ENCODE data around the gene LAYN.

Gene LAYN

DNA sequence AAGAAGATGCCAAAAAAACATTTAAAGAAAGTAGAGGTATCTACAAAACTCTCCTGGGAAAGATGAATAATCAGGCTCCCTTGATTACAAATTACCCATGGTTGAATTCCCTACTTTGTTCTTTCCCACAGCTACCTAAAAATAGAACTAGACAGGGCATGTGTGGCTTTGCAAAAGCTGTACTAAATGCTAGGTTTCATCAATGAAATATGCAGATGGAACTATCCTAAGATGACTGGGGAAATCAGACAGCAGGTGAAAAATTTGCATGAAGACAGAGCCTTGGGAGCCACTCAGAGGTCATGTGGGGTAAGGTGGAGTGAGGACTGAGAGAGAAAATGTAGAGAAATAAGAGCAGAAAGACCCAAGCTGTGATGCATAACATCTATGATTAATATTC, 14.7 kb downstream of the LAYN start:
- peak; percentile 51 for DNase-seq (ENCODE audit: low spot score)
- TF ChIP-seq CTCF (conservative IDR thresholded peaks at IDR 0.05; ENCODE audit: low read depth) = no peak
- CTCF ChIA-PET = interaction anchor here (0.6 to 1.5 kb wide), 3 partner anchors 15 to 134 kb away, joined by 3 to 7 read pairs (median 3); partner anchors contain the start of gene LAYN
- no peak overlapping the region for H3K27ac ChIP-seq
- POLR2A ChIA-PET (ENCODE audit: low non-redundant PET) = no interaction called here

DNA sequence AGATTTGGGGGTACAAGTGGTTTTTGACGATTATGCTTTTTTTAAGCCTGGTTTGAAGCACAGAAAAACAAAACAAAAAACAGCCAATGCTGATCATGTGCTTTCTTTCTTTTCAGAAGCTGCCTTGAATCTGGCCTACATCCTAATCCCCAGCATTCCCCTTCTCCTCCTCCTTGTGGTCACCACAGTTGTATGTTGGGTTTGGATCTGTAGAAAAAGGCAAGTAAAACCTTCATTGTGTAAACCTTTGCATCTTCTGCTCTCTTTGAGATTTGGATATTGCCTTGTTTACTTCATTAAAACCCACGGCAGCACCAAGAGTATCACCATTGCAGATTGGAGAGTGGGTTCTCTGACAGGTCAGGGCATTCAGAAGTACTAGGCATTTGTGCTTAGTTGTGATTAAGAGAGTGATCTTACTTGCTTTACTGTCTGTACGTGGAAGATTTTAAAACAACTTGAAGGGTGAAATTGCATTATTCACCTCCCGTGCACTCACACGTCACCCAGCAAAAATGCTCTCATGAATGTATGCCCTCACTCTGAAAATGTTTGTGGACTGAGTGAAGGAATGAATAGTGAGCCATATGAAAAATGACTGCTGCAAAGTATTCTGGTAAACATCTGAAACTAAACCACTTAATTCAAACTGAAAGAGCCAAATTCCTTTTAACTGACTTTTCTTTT, 17.0 kb downstream of the LAYN start:
- no peak for TF ChIP-seq CTCF (conservative IDR thresholded peaks at IDR 0.05; ENCODE audit: low read depth)
- no peak overlapping the region for H3K27ac ChIP-seq
- DNase-seq (ENCODE audit: low spot score) = peak; percentile 65
- POLR2A ChIA-PET (ENCODE audit: low non-redundant PET) = no interaction called here
- CTCF ChIA-PET = interaction anchor here (0.6 to 0.8 kb wide), 2 partner anchors 57 to 103 kb away, joined by 3 to 4 read pairs; no protein-coding TSS in a partner anchor

DNA sequence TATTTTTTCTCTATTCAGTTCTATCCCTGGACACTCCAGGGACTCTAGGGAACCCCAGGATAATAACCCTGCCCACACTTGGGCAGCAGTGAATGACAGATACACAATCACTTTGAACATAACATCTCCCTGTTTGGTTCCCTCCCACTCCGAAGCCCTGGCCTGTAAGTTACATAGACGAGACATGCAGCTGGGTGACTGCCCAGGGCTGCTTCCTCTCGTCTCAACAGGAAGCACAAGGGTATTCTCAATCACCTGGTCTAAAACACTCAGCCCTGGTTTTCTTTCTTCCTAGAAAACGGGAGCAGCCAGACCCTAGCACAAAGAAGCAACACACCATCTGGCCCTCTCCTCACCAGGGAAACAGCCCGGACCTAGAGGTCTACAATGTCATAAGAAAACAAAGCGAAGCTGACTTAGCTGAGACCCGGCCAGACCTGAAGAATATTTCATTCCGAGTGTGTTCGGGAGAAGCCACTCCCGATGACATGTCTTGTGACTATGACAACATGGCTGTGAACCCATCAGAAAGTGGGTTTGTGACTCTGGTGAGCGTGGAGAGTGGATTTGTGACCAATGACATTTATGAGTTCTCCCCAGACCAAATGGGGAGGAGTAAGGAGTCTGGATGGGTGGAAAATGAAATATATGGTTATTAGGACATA, 19.4 kb downstream of the LAYN start:
- no peak overlapping the region for H3K27ac ChIP-seq
- TF ChIP-seq CTCF (conservative IDR thresholded peaks at IDR 0.05; ENCODE audit: low read depth) = no peak
- CTCF ChIA-PET = interaction anchor here (0.7 kb wide), 1 partner anchor 248 kb away, joined by 3 read pairs; no protein-coding TSS in a partner anchor
- no peak for DNase-seq (ENCODE audit: low spot score)
- POLR2A ChIA-PET (ENCODE audit: low non-redundant PET) = no interaction called here

DNA sequence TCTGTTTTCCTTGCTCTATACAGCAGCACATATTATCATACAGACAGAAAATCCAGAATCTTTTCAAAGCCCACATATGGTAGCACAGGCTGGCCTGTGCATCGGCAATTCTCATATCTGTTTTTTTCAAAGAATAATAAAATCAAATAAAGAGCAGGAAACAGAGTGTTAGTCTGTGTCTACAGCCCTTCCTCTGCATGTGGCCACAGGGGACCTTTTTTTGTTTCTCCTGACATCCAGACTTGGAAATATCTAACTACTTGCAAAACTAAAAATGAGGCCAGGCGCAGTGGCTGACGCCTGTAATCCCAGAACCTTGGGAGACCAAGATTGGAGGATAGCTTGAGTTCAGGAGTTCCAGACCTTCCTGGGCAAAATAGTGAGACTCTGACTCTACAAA, 20.3 kb downstream of the LAYN start:
- no peak overlapping the region for H3K27ac ChIP-seq
- CTCF ChIA-PET = no interaction called here
- no peak for TF ChIP-seq CTCF (conservative IDR thresholded peaks at IDR 0.05; ENCODE audit: low read depth)
- POLR2A ChIA-PET (ENCODE audit: low non-redundant PET) = no interaction called here
- no peak for DNase-seq (ENCODE audit: low spot score)

DNA sequence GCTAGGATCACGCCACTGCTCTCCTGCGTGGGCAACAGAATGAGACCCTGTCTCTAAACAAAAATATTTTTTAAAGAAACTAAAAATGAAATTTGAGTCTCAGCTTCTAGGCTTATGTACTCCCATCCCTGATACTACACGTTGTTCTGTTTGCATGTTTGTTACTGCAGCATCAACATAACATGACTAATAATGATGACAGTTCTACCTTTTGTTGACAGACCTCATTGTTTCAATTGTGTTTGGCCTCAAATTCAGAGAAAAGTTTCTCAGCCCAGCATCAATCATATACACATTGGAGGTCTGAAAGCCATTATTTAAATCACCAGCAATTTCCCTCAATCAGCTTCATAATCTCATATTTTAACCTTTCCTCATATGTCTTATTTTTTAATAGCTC, 20.8 kb downstream of the LAYN start:
- DNase-seq (ENCODE audit: low spot score) = no peak
- TF ChIP-seq CTCF (conservative IDR thresholded peaks at IDR 0.05; ENCODE audit: low read depth) = no peak
- ChIA-PET CTCF (interaction anchor here (0.6 to 0.9 kb wide), 2 partner anchors 220 to 268 kb away, joined by 3 to 6 read pairs; no protein-coding TSS in a partner anchor), POLR2A (ENCODE audit: low non-redundant PET) (no interaction called here)
- H3K27ac ChIP-seq = no peak overlapping the region

DNA sequence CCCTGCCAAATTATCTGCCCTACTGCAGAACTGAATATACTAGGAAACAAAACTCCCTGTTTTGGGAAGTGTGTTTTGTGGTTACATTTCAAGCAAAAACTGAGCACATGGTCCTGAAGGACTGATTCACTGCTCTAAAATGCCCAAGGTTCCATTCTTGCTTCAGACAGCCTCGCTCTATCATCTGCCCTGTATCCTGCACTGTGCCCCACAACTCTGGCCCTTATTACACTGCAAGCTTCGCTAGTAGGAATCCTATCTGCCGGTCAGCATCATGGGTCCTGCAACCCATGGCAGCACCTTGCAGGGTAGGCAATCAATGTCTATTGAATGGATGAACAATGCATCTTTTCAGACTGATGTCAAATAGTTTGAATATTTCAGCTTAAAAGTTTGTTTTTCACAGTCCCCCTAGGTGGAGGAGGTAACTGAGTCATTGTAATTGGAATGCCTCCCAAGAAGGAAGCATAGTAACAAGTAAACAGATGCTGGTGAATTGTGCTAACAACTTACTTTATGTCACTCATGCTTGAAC, 21.3 kb downstream of the LAYN start:
- POLR2A ChIA-PET (ENCODE audit: low non-redundant PET) = no interaction called here
- TF ChIP-seq CTCF (conservative IDR thresholded peaks at IDR 0.05; ENCODE audit: low read depth) = no peak
- peak; percentile 57 for DNase-seq (ENCODE audit: low spot score)
- no peak overlapping the region for H3K27ac ChIP-seq
- CTCF ChIA-PET = interaction anchor here (0.6 to 0.9 kb wide), 2 partner anchors 220 to 267 kb away, joined by 3 to 6 read pairs; no protein-coding TSS in a partner anchor
